Left forelimb (tissue), 1 donor: ENCODE data around the gene GNAS-AS1.

ENCODE experiments used
- DNase-seq: peaks from one replicate; pipeline ENCODE4 v3.0.0-alpha.2; 2018; ENCODE audit warnings: low spot score

Gene GNAS-AS1

GRCh38 chr20:58778760-58779159, 71.9 kb downstream of the GNAS-AS1 start:
- no peak for DNase-seq

GRCh38 chr20:58777657-58778056, 73.0 kb downstream of the GNAS-AS1 start:
- no peak for DNase-seq

GRCh38 chr20:58776109-58776508, 74.6 kb downstream of the GNAS-AS1 start:
- DNase-seq, result no peak

DNA sequence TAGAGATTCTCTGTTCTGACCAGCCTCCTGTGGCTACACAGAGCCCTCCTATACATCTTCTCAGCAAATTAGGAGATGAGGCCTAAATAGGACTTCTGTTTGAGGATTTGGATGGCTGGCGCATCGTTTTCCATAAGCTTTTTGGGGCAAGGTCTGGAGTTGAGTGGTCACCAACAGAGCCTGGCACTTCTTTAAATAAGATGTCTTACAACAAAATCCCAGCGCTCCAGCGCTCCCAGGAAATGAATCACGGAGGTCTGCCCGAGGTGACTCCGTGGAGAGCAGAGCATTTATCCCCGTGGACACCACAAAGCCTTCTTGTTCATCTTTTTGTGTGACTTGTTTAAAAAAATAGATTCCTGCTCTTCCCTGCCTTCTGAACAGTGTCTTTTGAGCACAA, 75.3 kb downstream of the GNAS-AS1 start:
- no peak for DNase-seq

- no peak for DNase-seq
These were observed 75.9 kb downstream of the GNAS-AS1 start for GRCh38 chr20:58774667-58775263.

DNA sequence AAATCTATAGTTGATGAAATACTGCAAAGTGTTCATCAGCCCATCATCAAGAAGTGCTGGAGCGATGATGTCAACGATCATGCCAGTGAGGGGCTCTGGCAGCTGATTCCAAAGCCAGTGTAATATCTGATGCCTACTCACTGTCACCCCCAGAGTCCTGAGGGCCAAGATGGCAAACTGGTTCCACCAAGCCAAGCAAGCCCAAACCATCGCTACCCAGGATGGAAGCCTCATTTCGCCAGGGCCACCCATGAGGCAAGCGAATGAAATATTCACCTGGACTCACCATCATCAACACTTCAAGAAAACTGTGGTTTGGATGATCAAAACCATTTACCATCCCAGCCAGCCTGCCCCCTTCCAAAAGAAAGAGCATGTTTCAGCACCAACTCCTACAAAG, 76.5 kb downstream of the GNAS-AS1 start:
- no peak for DNase-seq

DNA sequence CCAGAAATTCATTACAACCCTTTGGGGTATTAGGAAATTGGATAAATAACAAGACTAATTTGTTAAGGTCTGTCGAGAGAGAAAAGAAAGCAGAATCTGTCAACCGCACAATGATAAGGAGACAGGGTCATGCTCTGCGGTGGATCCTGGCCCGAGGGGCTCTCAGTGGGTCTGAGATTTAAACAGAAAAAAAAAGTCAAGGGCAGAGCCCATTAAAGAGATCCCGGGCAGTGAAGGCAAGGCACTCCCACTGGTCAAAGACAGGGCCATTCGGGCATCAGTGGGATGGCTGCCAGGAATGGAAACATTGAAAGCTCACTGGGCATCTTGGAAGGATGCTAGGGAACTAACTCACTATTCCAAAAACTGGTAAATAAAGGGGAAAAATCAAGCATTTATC, 77.9 kb downstream of the GNAS-AS1 start:
- DNase-seq, result no peak
